HepG2 (cell line): ENCODE measurements around the gene LYZL1. TPM values are rescaled to one million over a fixed set of nuclear protein-coding genes. Genes with fewer than 3 reads are reported as not detected.

Source experiments
- ATAD3A ChIP-seq: sonication (generic); formaldehyde crosslinking; IDR thresholded peaks from 2 replicates; pipeline ENCODE4 v1.4.0; 2020; ENCODE audit warnings: missing genetic modification reagents
- BRCA1 ChIP-seq: sonication (generic); formaldehyde crosslinking; IDR thresholded peaks from 2 replicates; pipeline ENCODE4 v1.4.0; 2020; ENCODE audit warnings: missing genetic modification reagents
- FOSL2 ChIP-seq: sonication (generic); formaldehyde crosslinking; IDR thresholded peaks from 2 replicates; pipeline ENCODE4 v1.4.0; 2020; ENCODE audit warnings: missing genetic modification reagents
- HOXA5 ChIP-seq: sonication (generic); formaldehyde crosslinking; IDR thresholded peaks from 2 replicates; pipeline ENCODE4 v1.4.0; 2020; ENCODE audit warnings: missing genetic modification reagents
- MIXL1 ChIP-seq: IDR thresholded peaks from 2 replicates; pipeline ENCODE4 v1.6.1; 2016
- SRY ChIP-seq: sonication (generic); formaldehyde crosslinking; IDR thresholded peaks from 2 replicates; pipeline ENCODE4 v1.8.0; 2022; ENCODE audit warnings: mild to moderate bottlenecking, missing genetic modification reagents
- SSRP1 ChIP-seq: IDR thresholded peaks from 2 replicates; pipeline ENCODE4 v1.6.1; 2016; ENCODE audit warnings: control low read depth
- TP53 ChIP-seq: sonication (generic); formaldehyde crosslinking; conservative IDR thresholded peaks from 2 replicates; pipeline ENCODE4 v1.4.0; 2020; ENCODE audit warnings: missing genetic modification reagents
- ZFP82 ChIP-seq: sonication (generic); formaldehyde crosslinking; IDR thresholded peaks from 2 replicates; pipeline ENCODE4 v1.5.1; 2020; ENCODE audit warnings: mild to moderate bottlenecking, missing genetic modification reagents, borderline replicate concordance
- ZNF34 ChIP-seq: sonication (generic); formaldehyde crosslinking; IDR thresholded peaks from 2 replicates; pipeline ENCODE4 v1.4.0; 2020; ENCODE audit warnings: mild to moderate bottlenecking, missing genetic modification reagents, borderline replicate concordance
- ZNF468 ChIP-seq: sonication (generic); formaldehyde crosslinking; IDR thresholded peaks from 2 replicates; pipeline ENCODE4 v1.8.0; 2022; ENCODE audit warnings: mild to moderate bottlenecking, moderate library complexity, missing genetic modification reagents
- ZNF629 ChIP-seq: sonication (generic); formaldehyde crosslinking; conservative IDR thresholded peaks from 2 replicates; pipeline ENCODE4 v1.5.0; 2020; ENCODE audit warnings: missing genetic modification reagents
- ZNF737 ChIP-seq: sonication (generic); formaldehyde crosslinking; IDR thresholded peaks from 2 replicates; pipeline ENCODE4 v1.5.0; 2020; ENCODE audit warnings: missing genetic modification reagents, mild to moderate bottlenecking, borderline replicate concordance
- polyA plus RNA-seq, 8 experiments: library from polyadenylated mRNA; depleted of rRNA in 3 of 8; stranded (reverse) in 7 of 8; unstranded in 1 of 8; fragments of >200 nt; fragmentation: Illumina TruSeq in 4 of 8; extraction: Trizol in 4 of 8; gene quantifications; 2 replicates each; pipeline versions ENCODE4 v1.2.1 to v1.2.3, GENCODE V29; 2011 to 2016; ENCODE audit warnings: low read depth in 4 of 8, missing spikeins in 1 of 8, mixed read lengths in 1 of 8; ENCODE audit not compliant: insufficient read depth in 1 of 8
- total RNA-seq, 5 experiments: library from RNA; depleted of rRNA; stranded (reverse); fragments of >200 nt; fragmentation: Illumina TruSeq; extraction: Trizol; gene quantifications; 2 replicates each; pipeline ENCODE4 v1.2.3, GENCODE V29; 2016; ENCODE audit warnings: low read depth in 1 of 5
- TF ChIP-seq, protein P1 (sequence below): sonication (generic); formaldehyde crosslinking; conservative IDR thresholded peaks from 2 replicates; pipeline ENCODE4 v1.8.0; 2022; ENCODE audit warnings: missing genetic modification reagents
- TF ChIP-seq, protein P2 (sequence below): sonication (generic); formaldehyde crosslinking; IDR thresholded peaks from 2 replicates; pipeline ENCODE4 v1.8.1; 2023; ENCODE audit warnings: missing genetic modification reagents, inconsistent platforms, borderline replicate concordance
- TF ChIP-seq, protein P3 (sequence below): sonication (generic); formaldehyde crosslinking; IDR thresholded peaks from 2 replicates; pipeline ENCODE4 v1.9.0; 2021; ENCODE audit warnings: missing genetic modification reagents, borderline replicate concordance
- TF ChIP-seq, protein P4 (sequence below): sonication (generic); formaldehyde crosslinking; IDR thresholded peaks from 2 replicates; pipeline ENCODE4 v1.4.0; 2020; ENCODE audit warnings: missing genetic modification reagents; ENCODE audit errors: not compliant biosample characterization
- TF ChIP-seq, protein P5 (sequence below): sonication (generic); formaldehyde crosslinking; IDR thresholded peaks from 2 replicates; pipeline ENCODE4 v1.5.0; 2020; ENCODE audit warnings: missing genetic modification reagents
- TF ChIP-seq, protein P6 (sequence below): sonication (generic); formaldehyde crosslinking; IDR thresholded peaks from 2 replicates; pipeline ENCODE4 v1.4.0; 2020; ENCODE audit warnings: missing genetic modification reagents, borderline replicate concordance

Gene LYZL1
- total and polyA plus RNA-seq, 2 of the 13 experiments (the other 11 are each of a cell fraction or from before 2014, with no cell fraction given), result not detected

DNA sequence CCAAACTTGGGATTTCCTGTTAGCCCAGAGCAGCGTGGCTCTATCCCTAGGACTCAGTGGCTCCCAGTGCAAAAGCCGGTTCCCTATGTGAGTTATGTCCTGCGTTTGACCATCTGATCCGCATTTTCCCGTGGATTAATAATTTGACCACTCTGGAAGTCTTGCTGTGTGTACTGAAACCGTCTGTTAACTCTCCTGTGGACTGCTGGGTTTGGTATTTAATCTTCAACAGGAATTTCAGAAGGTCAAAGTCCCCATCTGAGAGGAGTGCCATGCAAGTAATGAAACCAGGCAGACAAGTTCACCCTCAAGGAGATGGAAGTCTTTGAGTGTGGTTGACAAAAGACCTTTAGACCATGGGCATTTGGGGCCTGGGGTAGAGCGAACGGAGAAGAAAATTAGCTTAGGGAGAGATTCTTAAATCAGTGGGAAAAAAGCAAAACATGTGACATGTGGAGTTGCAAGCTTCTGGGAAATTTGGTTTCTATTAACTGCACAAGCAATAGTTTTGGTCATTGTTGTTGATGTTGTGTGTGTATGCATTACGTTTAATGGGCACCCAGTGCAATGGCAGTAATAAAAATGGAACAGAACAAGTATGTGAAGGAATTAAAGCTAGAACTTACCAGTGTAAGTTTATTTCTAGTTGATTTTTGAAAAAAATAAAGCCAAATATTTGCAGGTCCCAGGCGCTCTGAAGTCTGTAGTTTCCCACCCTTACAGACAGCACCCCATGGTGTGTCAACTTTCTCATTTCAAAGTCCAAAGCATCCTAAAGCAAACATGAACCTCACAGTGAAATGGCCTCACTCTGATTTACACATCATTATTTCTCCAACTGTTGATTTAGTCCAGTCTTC is 38.2 kb downstream of the LYZL1 start (continued):
- TF ChIP-seq, protein P1, sequence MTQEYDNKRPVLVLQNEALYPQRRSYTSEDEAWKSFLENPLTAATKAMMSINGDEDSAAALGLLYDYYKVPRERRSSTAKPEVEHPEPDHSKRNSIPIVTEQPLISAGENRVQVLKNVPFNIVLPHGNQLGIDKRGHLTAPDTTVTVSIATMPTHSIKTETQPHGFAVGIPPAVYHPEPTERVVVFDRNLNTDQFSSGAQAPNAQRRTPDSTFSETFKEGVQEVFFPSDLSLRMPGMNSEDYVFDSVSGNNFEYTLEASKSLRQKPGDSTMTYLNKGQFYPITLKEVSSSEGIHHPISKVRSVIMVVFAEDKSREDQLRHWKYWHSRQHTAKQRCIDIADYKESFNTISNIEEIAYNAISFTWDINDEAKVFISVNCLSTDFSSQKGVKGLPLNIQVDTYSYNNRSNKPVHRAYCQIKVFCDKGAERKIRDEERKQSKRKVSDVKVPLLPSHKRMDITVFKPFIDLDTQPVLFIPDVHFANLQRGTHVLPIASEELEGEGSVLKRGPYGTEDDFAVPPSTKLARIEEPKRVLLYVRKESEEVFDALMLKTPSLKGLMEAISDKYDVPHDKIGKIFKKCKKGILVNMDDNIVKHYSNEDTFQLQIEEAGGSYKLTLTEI (CRISPR knock-in tag), result no peak
- TF ChIP-seq, protein P2, sequence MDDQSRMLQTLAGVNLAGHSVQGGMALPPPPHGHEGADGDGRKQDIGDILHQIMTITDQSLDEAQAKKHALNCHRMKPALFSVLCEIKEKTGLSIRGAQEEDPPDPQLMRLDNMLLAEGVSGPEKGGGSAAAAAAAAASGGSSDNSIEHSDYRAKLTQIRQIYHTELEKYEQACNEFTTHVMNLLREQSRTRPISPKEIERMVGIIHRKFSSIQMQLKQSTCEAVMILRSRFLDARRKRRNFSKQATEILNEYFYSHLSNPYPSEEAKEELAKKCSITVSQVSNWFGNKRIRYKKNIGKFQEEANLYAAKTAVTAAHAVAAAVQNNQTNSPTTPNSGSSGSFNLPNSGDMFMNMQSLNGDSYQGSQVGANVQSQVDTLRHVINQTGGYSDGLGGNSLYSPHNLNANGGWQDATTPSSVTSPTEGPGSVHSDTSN (CRISPR knock-in tag), result no peak
- TF ChIP-seq TP53 (CRISPR knock-in tag) (peak; percentile 88; the same call in 1 of the 2 replicates), ZFP82 (CRISPR knock-in tag) (no peak), ZNF629 (no peak; the same call in 1 of the 2 replicates), FOSL2 (CRISPR knock-in tag) (peak; percentile 52), ZNF34 (CRISPR knock-in tag) (no peak), HOXA5 (CRISPR knock-in tag) (peak; percentile 48; the same call in 1 of the 2 replicates), BRCA1 (CRISPR knock-in tag) (no peak), ZNF737 (CRISPR knock-in tag) (no peak), SRY (CRISPR knock-in tag) (no peak; the same call in 1 of the 2 replicates), SSRP1 (0 out of 2 replicates have a peak, but pooled peaks have one; percentile 49), ATAD3A (no peak), MIXL1 (CRISPR knock-in tag) (peak; percentile 78), ZNF468 (CRISPR knock-in tag) (no peak)
- TF ChIP-seq, protein P3, sequence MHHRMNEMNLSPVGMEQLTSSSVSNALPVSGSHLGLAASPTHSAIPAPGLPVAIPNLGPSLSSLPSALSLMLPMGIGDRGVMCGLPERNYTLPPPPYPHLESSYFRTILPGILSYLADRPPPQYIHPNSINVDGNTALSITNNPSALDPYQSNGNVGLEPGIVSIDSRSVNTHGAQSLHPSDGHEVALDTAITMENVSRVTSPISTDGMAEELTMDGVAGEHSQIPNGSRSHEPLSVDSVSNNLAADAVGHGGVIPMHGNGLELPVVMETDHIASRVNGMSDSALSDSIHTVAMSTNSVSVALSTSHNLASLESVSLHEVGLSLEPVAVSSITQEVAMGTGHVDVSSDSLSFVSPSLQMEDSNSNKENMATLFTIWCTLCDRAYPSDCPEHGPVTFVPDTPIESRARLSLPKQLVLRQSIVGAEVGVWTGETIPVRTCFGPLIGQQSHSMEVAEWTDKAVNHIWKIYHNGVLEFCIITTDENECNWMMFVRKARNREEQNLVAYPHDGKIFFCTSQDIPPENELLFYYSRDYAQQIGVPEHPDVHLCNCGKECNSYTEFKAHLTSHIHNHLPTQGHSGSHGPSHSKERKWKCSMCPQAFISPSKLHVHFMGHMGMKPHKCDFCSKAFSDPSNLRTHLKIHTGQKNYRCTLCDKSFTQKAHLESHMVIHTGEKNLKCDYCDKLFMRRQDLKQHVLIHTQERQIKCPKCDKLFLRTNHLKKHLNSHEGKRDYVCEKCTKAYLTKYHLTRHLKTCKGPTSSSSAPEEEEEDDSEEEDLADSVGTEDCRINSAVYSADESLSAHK (CRISPR knock-in tag), result no peak
- TF ChIP-seq, protein P4, sequence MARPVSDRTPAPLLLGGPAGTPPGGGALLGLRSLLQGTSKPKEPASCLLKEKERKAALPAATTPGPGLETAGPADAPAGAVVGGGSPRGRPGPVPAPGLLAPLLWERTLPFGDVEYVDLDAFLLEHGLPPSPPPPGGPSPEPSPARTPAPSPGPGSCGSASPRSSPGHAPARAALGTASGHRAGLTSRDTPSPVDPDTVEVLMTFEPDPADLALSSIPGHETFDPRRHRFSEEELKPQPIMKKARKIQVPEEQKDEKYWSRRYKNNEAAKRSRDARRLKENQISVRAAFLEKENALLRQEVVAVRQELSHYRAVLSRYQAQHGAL (CRISPR knock-in tag), result no peak
- TF ChIP-seq, protein P5, sequence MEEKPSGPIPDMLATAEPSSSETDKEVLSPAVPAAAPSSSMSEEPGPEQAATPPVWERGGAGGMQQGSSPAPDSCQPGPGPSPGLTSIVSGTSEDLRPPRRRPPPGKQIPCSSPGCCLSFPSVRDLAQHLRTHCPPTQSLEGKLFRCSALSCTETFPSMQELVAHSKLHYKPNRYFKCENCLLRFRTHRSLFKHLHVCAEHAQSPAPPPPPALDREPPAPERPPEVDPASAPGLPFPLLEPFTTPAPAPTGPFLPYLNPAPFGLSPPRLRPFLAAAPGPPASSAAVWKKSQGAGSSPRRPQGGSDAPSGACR (CRISPR knock-in tag), result no peak
- TF ChIP-seq, protein P6, sequence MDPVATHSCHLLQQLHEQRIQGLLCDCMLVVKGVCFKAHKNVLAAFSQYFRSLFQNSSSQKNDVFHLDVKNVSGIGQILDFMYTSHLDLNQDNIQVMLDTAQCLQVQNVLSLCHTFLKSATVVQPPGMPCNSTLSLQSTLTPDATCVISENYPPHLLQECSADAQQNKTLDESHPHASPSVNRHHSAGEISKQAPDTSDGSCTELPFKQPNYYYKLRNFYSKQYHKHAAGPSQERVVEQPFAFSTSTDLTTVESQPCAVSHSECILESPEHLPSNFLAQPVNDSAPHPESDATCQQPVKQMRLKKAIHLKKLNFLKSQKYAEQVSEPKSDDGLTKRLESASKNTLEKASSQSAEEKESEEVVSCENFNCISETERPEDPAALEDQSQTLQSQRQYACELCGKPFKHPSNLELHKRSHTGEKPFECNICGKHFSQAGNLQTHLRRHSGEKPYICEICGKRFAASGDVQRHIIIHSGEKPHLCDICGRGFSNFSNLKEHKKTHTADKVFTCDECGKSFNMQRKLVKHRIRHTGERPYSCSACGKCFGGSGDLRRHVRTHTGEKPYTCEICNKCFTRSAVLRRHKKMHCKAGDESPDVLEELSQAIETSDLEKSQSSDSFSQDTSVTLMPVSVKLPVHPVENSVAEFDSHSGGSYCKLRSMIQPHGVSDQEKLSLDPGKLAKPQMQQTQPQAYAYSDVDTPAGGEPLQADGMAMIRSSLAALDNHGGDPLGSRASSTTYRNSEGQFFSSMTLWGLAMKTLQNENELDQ (CRISPR knock-in tag), result no peak
